ENCODE results near the gene RPS17.

DNA sequence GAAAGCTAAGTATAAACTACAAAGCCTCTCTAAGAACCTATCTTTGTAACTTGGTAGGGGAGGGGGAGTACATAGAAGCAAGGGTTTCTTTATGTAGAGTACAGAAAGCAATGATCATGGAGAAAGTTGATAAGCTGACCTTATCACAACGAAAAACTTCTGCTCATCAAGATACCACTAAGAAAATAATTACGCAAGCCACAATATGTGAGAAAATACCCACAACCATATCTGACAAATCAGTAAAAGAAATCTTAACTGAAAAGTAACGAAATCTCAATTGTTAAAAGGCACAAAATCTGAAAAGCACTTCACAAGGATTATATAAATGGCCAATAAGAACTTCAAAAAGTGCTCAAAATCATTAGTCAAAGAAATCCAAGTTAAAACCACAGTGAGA, 35.1 kb upstream of the RPS17 start:
- TF ChIP-seq EZH2 (IDR thresholded peaks at IDR 0.05) (no peak), POLR2AphosphoS5 (IDR thresholded peaks at IDR 0.05; ENCODE audit: borderline replicate concordance, low read depth, low read length) (no peak), FOXP2 (optimal IDR thresholded peaks at IDR 0.05; ENCODE audit: control extremely low read depth, extremely low read length, insufficient read depth) (no peak)

Data from SK-N-MC (cell line).